HPDE6-E6E7 (cell line): ENCODE measurements around the gene THAP7.

Source experiments
- DNase-seq: peaks from one replicate; pipeline ENCODE4 v3.0.0; 2011; ENCODE audit warnings: missing footprints; ENCODE audit errors: extremely low spot score

The THAP7 gene

DNA sequence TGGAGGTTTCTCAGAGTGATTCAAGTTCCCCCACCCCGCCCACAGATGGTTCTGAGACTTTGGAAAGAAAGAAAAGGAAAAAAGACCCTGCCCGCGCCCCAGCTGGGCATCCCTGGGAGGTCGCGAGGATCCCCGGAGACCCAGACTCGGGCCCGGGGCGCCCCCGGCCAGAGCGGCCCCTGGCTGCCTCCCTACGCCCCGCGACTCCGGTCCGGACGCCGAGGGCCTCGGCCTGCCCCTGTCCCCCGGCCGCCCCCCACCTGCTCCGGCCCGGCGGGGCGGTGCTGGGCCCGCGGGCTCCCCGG lies 37.2 kb downstream of the THAP7 start:
- no peak for DNase-seq

DNA sequence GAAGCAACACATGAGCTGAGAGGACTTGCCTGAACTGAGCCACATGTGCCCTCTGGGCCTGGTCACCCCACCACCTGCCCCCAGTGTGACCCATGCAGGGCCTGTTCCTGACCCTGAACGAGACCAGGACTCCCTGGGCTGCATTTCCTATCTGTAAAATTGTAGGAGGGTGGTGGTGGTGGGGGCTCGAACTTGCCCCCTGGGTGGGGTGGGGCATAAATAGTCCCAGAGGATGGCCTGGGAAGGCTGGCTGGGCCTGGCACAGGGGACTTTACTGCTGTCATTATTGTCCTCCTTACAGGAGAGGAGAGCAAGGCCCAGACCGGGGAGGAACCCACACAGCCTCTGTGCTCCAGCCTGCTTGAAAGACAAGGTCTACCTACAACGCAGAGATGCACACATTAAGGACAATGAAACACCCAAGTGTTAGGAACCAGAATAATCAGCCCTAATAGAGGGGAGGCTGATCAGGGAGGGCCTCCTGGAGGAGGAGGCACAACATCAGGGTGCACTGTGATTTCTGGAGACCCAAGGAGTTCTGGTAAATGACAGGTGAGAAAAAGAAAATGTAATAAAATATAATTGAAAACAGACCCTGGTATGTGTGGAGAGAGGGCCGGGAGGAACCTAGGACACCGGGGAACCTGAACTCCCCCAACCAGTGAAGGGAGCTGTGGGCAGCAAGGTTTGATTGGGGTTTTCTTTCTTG lies 37.7 kb downstream of the THAP7 start:
- DNase-seq = no peak

DNA sequence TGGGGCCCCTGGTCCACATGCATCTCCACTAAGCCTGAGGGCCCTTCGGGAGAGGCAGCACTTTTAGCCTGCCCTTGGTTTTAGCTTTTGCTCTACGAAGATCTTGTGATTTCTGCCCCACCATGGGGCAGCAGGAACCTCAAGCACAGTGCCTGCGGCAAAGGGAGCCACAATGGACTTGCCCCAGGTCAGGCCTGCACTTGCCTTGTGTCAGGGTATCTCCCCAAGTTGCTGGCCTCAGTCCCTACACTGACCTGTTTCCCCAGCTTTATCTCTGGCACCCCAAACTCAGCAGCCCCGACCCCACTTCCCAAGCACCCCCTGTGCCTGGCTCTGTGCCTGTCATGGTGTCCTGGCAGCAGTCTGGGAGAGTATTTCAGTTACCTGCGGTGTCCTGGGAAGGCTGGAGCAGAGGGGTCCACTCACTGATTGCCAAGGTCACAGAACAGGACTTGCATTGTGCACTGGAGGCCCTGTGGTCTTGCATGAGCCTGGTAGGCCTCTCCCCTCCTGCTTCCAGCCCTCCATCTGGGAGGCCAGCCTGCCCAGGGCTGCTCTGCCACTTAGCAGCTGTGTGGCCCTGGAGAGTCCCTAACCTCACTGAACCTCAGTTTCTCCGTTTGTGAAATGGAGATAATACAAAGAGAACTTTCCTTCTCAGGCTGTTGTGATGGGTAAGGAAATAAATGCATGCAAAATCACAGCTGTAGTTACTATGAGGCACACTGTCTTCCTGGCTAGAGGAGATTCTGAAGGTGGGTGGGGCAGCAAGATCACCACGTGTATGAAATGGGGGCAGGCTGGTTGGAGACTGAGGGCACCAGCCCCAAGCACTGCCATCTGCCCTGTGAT lies 38.5 kb downstream of the THAP7 start:
- DNase-seq = no peak

DNA sequence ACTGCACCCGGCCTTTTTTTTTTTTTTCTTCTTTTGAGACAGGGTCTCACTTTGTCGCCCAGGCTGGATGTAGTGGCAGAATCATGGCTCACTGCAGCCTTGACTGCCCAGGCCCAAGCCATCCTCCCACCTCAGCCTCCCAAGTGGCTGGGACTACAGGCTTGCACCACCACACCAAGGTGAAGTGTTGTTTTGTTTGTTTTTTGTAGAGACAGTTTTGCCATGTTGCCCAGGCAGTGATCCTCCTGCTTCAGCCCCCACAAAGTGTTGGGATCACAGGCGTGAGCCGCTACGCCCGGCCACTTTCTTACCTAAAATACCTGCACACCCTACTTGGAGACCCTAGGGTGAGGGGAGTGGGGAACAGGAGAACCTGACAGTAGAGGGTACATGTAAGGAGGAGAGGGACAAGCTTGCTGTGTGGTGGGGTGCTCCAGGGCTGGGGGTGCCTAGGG lies 39.4 kb downstream of the THAP7 start:
- no peak for DNase-seq

DNA sequence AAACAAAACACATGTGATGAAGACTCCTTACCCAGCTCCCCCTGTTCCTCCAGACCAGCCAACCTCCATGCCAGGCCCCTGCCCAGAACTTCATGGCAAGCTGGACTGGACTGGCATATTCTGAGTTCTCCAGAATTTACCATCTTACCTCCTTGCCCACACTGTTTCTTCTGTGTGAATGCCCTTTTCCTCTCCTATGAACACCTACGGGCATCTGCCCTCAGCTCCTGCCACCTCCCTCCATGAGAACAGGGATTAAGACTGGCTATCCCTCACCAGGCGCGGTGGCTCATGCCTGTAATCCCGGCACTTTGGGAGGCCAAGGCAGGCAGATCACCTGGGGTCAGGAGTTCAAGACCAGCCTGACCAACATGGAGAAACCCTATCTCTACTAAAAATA lies 41.3 kb downstream of the THAP7 start:
- no peak for DNase-seq

DNA sequence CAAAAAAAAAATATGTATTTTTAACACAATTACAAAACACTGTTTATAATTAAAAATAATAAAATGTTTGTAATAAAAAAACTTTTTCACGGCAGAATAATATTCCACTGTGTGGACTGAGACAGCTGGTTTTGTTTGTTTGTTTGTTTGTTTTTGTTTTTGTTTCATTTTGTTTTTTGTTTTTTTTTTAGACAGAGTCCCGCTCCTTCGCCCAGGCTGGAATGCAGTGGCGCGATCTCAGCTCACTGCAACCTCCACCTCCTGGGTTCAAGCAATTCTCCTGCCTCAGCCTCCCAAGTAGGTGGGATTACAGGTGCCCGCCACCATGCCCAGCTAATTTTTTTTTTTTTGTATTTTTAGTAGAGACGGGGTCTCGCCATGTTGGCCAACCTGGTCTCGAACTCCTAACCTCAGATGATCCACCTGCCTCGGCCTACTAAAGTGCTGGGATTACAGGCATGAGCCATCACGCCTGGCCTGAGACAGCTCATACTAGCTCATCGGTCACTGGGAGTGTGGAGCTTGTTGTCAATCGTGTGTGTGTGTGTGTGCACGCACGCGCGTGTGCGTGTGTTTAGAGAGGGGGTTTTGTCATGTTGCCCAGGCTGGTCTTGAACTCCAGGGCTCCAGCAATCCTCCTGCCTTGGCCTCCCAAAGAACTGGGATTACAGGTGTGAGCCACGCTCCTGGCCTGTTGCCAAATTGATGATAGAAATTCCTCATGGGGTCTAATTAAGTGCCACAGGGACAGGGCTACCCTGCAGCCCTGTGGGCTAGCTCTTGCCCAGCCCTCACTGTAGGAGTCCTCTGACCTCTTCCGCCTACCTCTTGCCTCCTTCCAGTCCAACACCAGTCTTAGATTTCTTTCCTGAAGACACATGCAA lies 42.1 kb downstream of the THAP7 start:
- DNase-seq = no peak

DNA sequence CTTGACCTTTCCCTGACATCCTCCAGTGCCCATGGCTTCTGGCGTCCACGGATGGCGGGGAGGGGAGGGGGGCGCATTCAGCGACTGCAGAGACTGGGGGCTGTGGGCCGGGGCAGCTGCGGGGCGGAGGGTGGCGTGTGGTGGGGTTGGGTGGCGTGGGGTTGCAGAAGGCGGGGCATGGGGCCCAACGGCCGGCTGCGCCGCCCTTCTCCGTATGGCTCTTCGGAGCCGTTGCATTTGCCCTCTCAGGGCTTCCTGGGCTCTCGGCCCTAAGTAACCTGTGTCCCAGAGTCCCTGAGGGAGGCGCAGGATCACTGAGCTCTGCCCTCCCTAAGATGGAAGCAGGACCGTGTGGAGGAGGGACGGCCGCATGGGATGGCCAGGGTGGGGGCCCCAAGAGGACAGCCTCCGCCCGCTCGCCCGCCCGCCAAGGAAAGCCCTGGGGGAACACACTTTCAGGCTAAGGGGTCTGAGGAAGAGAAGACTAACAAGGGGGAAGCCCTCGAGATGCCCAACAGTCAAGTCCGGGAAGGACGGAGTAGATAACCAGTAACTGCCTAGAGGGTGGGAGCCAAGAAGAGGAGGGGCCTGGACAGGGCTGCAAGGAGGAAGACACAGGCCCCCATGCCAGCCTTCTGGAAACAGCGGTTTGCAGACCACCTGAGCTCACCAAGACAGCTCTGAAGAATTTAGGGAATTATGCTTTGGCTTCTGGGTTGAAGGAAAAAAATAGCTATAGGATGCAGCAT lies 44.1 kb downstream of the THAP7 start:
- DNase-seq = no peak

DNA sequence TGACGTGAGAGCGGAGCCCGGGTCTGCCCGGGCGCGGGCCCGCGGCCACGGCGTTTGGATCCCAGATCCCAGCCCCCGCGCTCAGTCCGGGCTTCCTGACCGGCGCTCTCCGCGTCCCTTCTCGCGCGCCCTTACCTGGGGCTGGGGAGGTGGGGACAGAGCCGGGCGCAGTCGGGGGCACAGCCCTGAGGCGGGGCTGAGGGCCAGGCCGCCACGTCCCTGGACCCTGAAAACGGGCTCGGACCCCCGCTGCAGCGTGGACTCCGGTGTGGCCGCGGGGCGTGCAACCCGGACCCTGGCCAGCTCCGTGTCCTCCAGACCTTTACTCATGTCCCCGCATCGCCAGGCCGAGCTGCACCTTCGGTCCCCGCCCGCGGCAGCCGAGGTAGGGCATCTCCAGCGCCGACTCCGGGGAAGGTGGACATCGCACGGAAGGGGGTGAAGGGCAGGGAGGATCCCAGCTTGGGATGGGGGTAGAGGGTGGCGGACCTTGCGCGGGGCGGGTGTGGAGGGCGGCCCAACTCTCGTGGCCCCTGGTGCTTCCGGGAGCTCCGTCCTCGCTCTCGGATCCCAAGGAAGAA lies 44.7 kb downstream of the THAP7 start:
- DNase-seq = no peak

DNA sequence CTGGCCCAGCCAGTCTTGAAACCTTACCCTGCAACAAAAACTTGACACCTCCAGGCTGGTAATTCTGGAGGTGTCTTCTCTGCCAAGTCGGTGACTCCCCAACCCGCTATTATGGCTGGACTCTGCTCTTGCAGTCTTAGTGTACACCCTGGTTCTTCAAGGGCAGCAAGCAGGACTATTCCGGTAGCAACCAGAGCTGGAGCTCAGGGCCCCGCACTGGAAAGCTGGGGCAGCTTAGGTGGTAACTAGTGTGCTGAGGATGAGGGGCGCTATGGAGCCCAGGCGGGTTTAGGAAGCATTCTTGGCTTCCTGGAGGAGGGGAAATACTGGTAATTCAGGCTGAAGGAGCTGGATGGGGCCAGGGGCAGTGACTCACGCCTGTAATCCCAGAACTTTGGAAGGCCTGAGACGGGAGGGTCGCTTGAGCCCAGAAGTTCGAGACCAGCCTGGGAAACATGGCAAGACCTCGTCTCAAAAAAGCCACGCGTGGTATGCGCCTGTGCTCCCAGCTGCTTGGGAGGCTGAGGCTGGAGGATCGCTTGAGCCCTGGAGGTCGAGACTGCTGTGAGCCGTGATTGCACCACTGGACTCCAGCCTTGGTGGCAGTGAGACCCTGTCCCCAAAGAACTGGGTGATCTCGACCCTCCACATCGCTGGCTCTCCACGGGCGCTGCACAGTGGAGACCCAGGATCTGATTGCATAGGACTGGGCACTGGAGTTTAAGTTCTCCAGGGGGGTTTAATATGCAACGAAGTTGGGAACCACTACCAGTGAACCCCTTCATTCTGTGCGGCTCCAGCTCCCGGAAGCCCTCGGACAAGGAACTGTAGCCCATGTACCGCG lies 45.4 kb downstream of the THAP7 start:
- DNase-seq = no peak

DNA sequence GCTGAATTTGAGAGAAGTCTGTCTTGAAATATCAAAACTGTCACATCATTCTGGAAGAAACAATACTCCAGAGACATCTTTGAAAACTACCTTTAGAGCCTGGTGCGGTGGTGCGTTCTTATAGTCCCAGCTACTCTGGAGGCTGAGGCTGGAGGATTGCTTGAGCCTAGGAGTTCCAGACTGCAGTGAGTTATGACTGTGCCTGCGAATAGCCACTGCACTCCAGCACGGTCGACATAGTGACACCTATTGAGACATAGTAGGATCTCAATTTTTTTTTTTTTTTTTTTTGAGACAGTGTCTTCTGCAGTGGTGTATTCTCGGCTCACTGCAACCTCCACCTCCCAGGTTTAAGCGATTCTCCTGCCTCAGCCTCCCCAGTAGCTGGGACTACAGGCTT lies 46.4 kb downstream of the THAP7 start:
- DNase-seq = no peak

DNA sequence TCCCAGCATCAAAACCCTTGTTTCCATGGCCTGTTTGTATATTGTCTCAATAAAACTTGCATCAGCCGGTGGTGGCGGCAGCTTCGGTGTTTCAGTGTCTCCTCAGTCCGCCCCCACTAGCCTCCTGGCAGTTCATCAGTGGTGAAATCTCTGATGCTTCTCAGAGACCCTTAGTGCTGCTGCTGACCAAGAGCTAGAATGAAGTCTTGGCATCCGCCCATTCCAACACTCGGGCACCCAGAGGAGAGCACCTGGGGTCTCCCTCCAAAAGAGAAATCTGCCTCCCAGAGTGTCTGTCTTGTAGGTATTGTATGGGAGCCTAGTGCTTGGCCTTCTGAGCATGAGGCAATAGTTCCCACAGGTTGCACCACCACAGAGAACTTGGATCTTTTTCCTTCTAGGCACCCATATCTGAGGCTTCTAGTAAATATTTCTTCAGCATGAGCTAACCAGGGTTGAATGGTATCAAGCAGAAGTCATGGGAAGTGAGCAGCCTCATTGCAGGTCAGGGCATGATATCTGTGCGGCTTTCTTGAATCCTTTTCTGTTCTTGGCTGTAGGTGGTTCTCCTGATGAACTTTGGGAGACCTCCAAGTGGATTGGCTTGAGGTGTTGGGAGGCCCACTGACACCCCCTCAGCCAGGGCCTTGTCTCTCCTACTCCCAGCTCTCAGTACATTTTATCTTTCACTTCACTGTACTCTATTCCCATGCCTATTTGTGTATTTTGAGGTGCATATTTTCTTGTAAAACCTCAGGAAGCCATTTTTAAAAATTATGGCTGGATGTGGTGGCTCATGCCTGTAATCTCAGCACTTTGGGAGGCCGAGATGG lies 48.0 kb downstream of the THAP7 start:
- DNase-seq = peak; percentile 77

DNA sequence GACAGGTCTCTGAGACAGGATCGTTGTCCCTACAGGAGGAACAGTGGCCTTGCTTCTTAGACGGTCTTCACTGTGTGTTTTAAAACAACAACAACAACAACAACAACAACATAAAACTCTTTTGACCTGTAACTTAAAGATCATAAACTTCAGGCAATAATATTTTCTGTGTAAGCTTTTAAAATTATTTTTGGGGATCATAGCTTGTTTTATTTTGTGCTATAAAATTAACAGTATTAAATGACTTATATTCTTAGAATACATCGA lies 48.6 kb downstream of the THAP7 start:
- DNase-seq = no peak

DNA sequence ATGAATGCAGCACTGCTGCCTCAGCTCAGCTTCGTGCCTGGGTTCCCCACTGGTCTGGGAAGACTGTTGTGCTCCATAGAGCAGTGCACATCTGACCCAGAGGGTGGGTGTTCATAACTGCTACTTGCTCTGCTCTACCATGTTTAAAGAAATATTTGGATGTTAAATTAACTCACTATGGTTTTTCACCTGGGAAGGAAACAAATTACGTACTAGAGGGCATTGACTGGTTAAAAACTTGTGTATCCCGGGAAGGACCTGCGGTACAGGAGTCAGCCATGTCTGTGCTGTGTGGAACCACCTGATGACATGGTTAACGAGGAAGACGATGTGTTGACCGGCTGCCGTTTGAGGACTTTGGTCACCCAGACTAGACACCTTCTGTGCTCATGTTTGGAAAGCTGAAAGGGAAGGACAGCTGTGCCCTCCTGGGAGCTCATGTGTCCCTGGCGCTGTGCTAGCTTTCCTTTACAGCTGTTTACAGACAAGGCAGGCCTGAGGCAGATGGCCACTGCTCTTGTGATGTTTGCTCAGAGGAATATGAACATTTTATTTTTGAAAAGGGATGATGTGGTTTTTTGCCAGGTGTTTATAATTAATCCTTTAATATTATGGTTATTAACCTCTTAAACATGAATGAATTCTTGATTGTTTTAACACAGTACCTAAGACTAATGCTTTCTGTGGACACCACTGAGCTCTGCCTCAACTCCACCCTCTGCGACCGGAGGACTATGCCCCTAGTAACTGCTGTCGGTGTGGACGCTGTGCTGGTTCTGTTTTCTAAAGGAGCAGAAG lies 49.2 kb downstream of the THAP7 start:
- DNase-seq = no peak

DNA sequence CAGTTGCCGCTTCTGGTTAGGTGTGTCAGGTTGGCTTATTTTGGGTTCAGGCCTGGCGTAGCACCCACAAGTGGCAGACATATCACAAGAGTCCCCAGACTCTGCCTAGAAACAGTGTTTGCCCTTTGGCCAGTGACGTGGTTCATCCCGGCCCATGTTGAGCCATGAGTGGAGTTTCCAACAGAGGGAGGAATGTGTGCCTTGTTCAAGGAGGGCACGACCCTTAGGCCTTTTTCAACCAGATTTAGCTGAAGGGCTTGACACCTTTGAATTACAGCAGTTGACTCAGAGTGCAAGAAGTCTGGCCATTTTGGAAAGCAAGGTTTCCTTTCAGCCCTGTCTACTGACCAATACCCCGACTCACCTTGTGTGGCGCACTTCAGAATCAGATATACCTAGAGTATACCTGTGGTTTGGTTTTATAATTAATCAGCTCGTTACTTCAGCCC lies 50.0 kb downstream of the THAP7 start:
- no peak for DNase-seq

DNA sequence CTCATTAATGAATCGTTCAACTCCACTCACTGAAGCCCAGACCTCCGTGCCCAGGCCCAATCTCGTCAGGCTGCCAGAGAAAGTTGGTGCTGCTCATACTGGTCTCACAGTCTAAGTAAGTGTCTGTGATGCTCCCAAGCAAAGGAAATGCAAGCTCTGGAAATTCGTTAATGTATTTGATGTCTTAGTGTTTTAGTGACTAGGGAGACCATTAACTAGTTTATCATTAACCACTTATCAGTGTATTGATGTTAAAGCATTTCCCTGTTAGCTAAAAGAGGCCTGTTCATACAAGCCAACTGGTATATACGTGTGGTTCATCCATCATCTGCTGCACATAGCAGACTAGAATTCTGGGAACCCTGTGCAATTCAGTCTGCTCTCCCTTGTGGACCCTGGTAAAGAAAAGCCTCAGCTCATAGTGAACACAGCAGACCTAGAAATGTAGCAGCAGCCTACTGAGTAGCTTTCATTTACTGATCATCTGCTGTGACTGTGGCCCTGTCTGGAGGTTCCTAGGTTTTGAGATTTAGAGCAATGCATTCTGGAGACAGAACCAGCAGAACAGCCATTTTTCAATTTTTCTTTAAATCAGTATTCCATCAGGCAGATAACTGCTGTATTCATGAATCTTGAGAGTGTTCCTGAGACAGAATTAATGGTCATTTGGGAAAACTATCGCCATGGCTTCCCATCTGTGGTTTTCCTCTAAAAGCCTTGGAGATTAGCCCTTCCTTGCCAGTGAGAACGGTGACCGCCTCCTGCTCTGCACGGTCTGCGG lies 50.6 kb downstream of the THAP7 start:
- DNase-seq = no peak

DNA sequence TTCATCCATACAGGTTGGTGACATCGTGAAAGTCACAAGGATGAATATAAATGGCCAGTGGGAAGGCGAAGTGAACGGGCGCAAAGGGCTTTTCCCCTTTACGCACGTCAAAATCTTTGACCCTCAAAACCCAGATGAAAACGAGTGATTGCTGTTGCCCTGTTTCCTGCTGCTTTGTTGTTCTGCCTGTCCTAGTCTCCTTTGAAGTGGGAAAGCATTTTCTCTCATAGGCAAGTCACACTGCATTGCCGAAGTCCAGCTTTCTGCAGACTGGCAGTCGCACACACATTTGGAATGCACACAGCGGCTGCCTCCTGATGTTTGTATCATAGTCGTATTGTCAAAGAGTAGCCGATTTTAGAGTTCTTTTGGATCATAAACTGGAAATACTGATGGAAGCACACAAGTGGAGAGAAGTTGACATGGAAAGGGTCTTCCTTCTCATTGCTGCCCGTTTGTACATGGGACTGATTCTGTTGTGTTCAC lies 52.2 kb downstream of the THAP7 start:
- no peak for DNase-seq
